Upper lobe of right lung (tissue), 1 donor: ENCODE measurements around the gene PRKACA. TPM values are rescaled to one million over a fixed set of nuclear protein-coding genes. Genes with fewer than 3 reads are reported as not detected.

Experiments used
- ATAC-seq: fragments of 200-7000 bp; cut with Tn5 transposase; one replicate; pipeline ENCODE4 v1.9.1; 2020; ENCODE audit warnings: mild to moderate bottlenecking, moderate library complexity
- DNase-seq: peaks from one replicate; pipeline ENCODE4 v3.0.0-alpha.2; 2020
- H3K27ac ChIP-seq: fragments of 200-600 bp; one replicate; pipeline ENCODE4 v1.8.0; 2022
- H3K27me3 ChIP-seq: fragments of 200-600 bp; one replicate; pipeline ENCODE4 v1.8.0; 2022; ENCODE audit warnings: mild to moderate bottlenecking
- H3K36me3 ChIP-seq: fragments of 200-600 bp; one replicate; pipeline ENCODE4 v1.8.0; 2022
- H3K4me1 ChIP-seq: fragments of 200-600 bp; one replicate; pipeline ENCODE4 v1.8.0; 2022
- H3K4me3 ChIP-seq: fragments of 200-600 bp; one replicate; pipeline ENCODE4 v1.8.0; 2022; ENCODE audit warnings: mild to moderate bottlenecking
- H3K9me3 ChIP-seq: fragments of 200-600 bp; one replicate; pipeline ENCODE4 v1.8.0; 2022
- intact Hi-C: fragments of 100-400 bp; cut with DNase I; formaldehyde crosslinking; loops from one replicate; pipeline ENCODE4 v1.11.0; 2022
- total RNA-seq: library from RNA; stranded (reverse); fragmentation: NEBNext Ultra II Directional; extraction: Animal tissue kit (Norgen Biotek cat#: 25700); gene quantifications from one replicate; pipeline ENCODE4 v1.2.1, GENCODE V29; 2021
- TF ChIP-seq, protein P1 (sequence below): fragments of 200-600 bp; IDR thresholded peaks from one replicate; pipeline ENCODE4 v1.8.0; 2022; ENCODE audit warnings: antibody characterized with exemption
- donor health status: DM: no; HTN: yes; CAD: no; lungs with severe emphysema.

PRKACA gene
- total RNA-seq, 1 donor from 2014 or later, result 85.7 TPM

- Histone ChIP-seq H3K27ac (no peak overlapping the region), H3K9me3 (no peaks in the 10 kb centered on the region), H3K36me3 (peaks cover 87% of the 10 kb centered on the region), H3K4me1 (no peaks in the 10 kb centered on the region), H3K4me3 (no peak overlapping the region), H3K27me3 (no peaks in the 10 kb centered on the region)
- TF ChIP-seq, protein P1, sequence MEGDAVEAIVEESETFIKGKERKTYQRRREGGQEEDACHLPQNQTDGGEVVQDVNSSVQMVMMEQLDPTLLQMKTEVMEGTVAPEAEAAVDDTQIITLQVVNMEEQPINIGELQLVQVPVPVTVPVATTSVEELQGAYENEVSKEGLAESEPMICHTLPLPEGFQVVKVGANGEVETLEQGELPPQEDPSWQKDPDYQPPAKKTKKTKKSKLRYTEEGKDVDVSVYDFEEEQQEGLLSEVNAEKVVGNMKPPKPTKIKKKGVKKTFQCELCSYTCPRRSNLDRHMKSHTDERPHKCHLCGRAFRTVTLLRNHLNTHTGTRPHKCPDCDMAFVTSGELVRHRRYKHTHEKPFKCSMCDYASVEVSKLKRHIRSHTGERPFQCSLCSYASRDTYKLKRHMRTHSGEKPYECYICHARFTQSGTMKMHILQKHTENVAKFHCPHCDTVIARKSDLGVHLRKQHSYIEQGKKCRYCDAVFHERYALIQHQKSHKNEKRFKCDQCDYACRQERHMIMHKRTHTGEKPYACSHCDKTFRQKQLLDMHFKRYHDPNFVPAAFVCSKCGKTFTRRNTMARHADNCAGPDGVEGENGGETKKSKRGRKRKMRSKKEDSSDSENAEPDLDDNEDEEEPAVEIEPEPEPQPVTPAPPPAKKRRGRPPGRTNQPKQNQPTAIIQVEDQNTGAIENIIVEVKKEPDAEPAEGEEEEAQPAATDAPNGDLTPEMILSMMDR, result no peak
- intact Hi-C loops, result no loop called here
- no peak for ATAC-seq
- no peak for DNase-seq
Measured at GRCh38 chr19:14102102-14102696, 15.4 kb downstream of the PRKACA start.

DNA sequence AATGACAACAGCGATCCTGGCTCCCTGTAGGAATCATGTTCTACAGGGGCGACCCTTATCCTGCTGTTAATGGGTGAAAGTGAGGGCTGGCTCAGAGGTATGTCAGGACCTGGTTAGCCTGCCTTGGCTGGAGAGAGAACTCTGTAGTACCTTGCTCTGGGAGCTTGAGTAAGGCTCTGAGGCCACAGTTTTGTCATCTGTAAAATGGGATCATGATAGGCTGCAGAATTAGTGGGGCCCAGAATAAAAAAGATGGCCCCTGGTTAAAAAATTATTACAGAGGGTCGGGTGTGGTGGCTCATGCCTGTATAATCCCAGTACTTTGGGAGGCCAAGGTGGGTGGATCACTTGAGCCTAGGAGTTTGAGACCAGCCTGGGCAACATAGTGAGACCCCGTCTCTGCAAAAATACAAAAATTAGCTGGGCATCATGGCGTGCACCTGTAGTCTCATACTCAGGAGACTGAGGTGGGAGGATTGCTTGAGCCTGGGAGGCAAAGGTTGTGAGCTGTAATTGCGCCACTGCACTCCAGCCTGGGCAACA lies 16.5 kb downstream of the PRKACA start:
- H3K4me1 ChIP-seq, result no peaks in the 10 kb centered on the region
- ATAC-seq, result no peak
- no peak overlapping the region for H3K27ac ChIP-seq
- peaks cover 90% of the 10 kb centered on the region for H3K36me3 ChIP-seq
- no peaks in the 10 kb centered on the region for H3K9me3 ChIP-seq
- DNase-seq, result no peak
- no peaks in the 10 kb centered on the region for H3K27me3 ChIP-seq
- H3K4me3 ChIP-seq, result no peak overlapping the region
- intact Hi-C loops, result no loop called here
- TF ChIP-seq, protein P1, result no peak

GRCh38 chr19:14097532-14098151 lies 19.9 kb downstream of the PRKACA start:
- DNase-seq (no peak), ATAC-seq (peak; percentile 13)
- TF ChIP-seq, protein P1, result peak; percentile 9
- no peaks in the 10 kb centered on the region for H3K27me3 ChIP-seq
- intact Hi-C loops, result no loop called here
- H3K27ac ChIP-seq, result no peak overlapping the region
- peaks cover 9% of the 10 kb centered on the region for H3K9me3 ChIP-seq
- H3K36me3 ChIP-seq, result peaks cover 65% of the 10 kb centered on the region
- H3K4me3 ChIP-seq, result no peak overlapping the region
- no peaks in the 10 kb centered on the region for H3K4me1 ChIP-seq

- H3K36me3 ChIP-seq, result peaks cover 53% of the 10 kb centered on the region
- H3K4me1 ChIP-seq, result no peaks in the 10 kb centered on the region
Measured at GRCh38 chr19:14096272-14096992, 21.1 kb downstream of the PRKACA start.

DNA sequence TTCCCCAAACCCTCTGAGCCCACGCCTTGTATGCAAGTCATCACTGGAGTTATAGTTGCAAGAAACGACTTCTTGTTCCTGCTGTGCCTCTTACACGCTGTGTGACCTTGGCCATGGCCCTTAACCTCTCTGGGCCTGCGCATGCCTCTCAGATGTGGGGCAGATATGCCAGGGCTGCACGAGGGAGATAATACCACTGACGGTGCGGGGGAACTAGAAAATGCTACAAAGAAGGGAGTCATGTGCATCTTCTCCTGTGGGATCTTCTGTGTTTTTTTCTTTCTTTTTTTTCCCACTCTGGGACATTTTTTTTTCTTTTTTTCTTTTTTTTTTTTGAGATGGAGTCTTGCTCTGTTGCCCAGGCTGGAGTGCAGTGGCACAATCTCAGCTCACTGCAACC lies 22.7 kb downstream of the PRKACA start:
- ATAC-seq (no peak), DNase-seq (no peak)
- Histone ChIP-seq H3K4me1 (no peaks in the 10 kb centered on the region), H3K4me3 (no peak overlapping the region), H3K27me3 (no peaks in the 10 kb centered on the region), H3K9me3 (peaks cover 9% of the 10 kb centered on the region), H3K27ac (no peak overlapping the region), H3K36me3 (peaks cover 37% of the 10 kb centered on the region)
- intact Hi-C loops, result no loop called here
- TF ChIP-seq, protein P1, result no peak

More at GRCh38 chr19:14096272-14096992, 21.1 kb downstream of the PRKACA start:
- ATAC-seq (no peak), DNase-seq (no peak)
- Histone ChIP-seq H3K4me3 (no peak overlapping the region), H3K27ac (no peak overlapping the region), H3K9me3 (peaks cover 9% of the 10 kb centered on the region), H3K27me3 (no peaks in the 10 kb centered on the region)
- TF ChIP-seq, protein P1, result no peak
- intact Hi-C loops, result no loop called here
